ENCODE data around the gene KCNJ15.

KCNJ15 gene

DNA sequence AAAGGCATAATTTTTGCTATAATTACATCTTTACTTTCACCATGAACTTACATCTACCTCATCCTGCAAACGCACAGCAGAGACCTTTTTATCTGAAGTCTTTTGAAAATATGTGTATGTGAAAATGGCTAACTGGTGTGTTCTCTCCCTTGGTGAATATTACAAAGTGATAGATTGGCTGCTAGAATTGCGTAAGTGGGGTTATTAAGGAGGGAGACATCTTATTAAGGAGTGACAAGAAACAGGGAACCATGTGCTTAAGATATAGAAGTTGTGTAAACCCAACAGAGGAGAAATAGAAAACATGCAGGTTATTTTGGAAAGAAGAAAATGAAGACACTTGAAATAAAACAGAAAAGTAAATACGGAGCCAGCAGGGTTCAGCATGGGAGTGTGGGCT lies 7.8 kb downstream of the KCNJ15 start:
- Histone ChIP-seq H2BK12ac (ENCODE audit: low read length) (no peak overlapping the region), H3K4ac (ENCODE audit: low read length) (no peak overlapping the region), H3K18ac (ENCODE audit: low read length) (no peak overlapping the region), H3K27ac (replicated peaks; ENCODE audit: low read length) (no peak overlapping the region), H3K23ac (ENCODE audit: low read depth, low read length, poor library complexity) (no peak overlapping the region), H4K8ac (ENCODE audit: low read depth, low read length) (no peak overlapping the region), H2AFZ (ENCODE audit: low read length) (no peak overlapping the region), H2BK120ac (ENCODE audit: low read depth, low read length) (no peak overlapping the region), H3K4me3 (ENCODE audit: low read length in 2 of 2) (no peak overlapping the region), H2BK5ac (ENCODE audit: low read length) (no peak overlapping the region), H3K9ac (ENCODE audit: low read depth, low read length, poor library complexity) (no peak overlapping the region), H3K36me3 (replicated peaks in 1 of 2; ENCODE audit: control insufficient read depth in 2 of 2, insufficient read depth in 2 of 2, low read length in 2 of 2) (no peaks in the 10 kb centered on the region), H3K14ac (ENCODE audit: low read length) (no peak overlapping the region), H3K4me2 (ENCODE audit: insufficient read depth, low read length, poor library complexity, severe bottlenecking) (no peak overlapping the region), H3K4me1 (ENCODE audit: control insufficient read depth in 2 of 2, insufficient read depth in 1 of 2, low read depth in 1 of 2, low read length in 2 of 2) (peaks cover 0 to 8% of the 10 kb centered on the region in 2 donors), H4K91ac (ENCODE audit: low read depth, low read length, poor library complexity) (no peak overlapping the region), H3K79me1 (ENCODE audit: low read depth, low read length) (no peaks in the 10 kb centered on the region), H2BK15ac (ENCODE audit: low read length) (no peak overlapping the region), H3K9me3 (replicated peaks in 1 of 2; ENCODE audit: control insufficient read depth in 2 of 2, insufficient read depth in 1 of 2, low read depth in 1 of 2, low read length in 2 of 2) (no peaks in the 10 kb centered on the region), H2AK5ac (ENCODE audit: low read depth, low read length) (no peak overlapping the region), H3K27me3 (ENCODE audit: control insufficient read depth in 3 of 3, insufficient read depth in 3 of 3, low read depth in 1 of 3, low read length in 3 of 3) (peaks cover 0 to 6% (median 0%) of the 10 kb centered on the region in 3 experiments)
- no CpG with 5 or more reads among the region's 3 CpGs for WGBS, 2 donors (ENCODE audit: extremely low coverage in 2 of 2, insufficient read length in 2 of 2, insufficient replicate concordance in 1 of 2)
- DNase-seq (ENCODE audit: low spot score): no peak

DNA sequence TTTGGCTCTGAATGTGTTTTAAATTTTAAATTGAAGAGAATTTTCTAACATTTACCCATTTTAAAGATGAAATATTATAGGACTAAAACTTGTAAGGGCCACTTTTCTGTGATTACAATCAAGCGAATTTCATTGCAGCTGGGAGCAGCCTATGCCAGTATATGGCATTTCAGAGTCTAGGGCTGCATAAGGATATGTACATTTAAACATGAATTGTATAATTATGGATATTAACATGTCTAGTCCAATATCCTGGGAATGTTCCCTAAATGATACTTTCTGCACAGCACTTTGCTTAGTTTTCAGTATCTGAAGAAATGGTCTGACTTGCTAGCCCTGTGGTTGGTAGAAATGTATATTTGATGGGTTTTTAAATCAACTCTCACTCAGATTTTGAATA lies 8.4 kb downstream of the KCNJ15 start:
- H2AK5ac ChIP-seq (ENCODE audit: low read depth, low read length): no peak overlapping the region
- DNase-seq (ENCODE audit: low spot score): no peak
- H3K27me3 ChIP-seq (ENCODE audit: control insufficient read depth in 3 of 3, insufficient read depth in 3 of 3, low read depth in 1 of 3, low read length in 3 of 3): peaks cover 0 to 6% (median 0%) of the 10 kb centered on the region in 3 experiments
- H3K4me1 ChIP-seq (ENCODE audit: control insufficient read depth in 2 of 2, insufficient read depth in 1 of 2, low read depth in 1 of 2, low read length in 2 of 2): peaks cover 0 to 10% of the 10 kb centered on the region in 2 donors
- H3K4me3 ChIP-seq (ENCODE audit: low read length in 2 of 2): no peak overlapping the region
- no peak overlapping the region for H3K18ac ChIP-seq (ENCODE audit: low read length)
- no peak overlapping the region for H4K91ac ChIP-seq (ENCODE audit: low read depth, low read length, poor library complexity)
- no peak overlapping the region for H2BK15ac ChIP-seq (ENCODE audit: low read length)
- H2BK5ac ChIP-seq (ENCODE audit: low read length): no peak overlapping the region
- H2BK120ac ChIP-seq (ENCODE audit: low read depth, low read length): no peak overlapping the region
- no peak overlapping the region for H3K4me2 ChIP-seq (ENCODE audit: insufficient read depth, low read length, poor library complexity, severe bottlenecking)
- H3K9me3 ChIP-seq (replicated peaks in 1 of 2; ENCODE audit: control insufficient read depth in 2 of 2, insufficient read depth in 1 of 2, low read depth in 1 of 2, low read length in 2 of 2): no peaks in the 10 kb centered on the region
- H3K27ac ChIP-seq (replicated peaks; ENCODE audit: low read length): no peak overlapping the region
- H3K36me3 ChIP-seq (replicated peaks in 1 of 2; ENCODE audit: control insufficient read depth in 2 of 2, insufficient read depth in 2 of 2, low read length in 2 of 2): no peaks in the 10 kb centered on the region
- no peak overlapping the region for H3K23ac ChIP-seq (ENCODE audit: low read depth, low read length, poor library complexity)
- no peak overlapping the region for H3K14ac ChIP-seq (ENCODE audit: low read length)
- no peak overlapping the region for H4K8ac ChIP-seq (ENCODE audit: low read depth, low read length)
- no peak overlapping the region for H2BK12ac ChIP-seq (ENCODE audit: low read length)
- H3K9ac ChIP-seq (ENCODE audit: low read depth, low read length, poor library complexity): no peak overlapping the region
- H3K4ac ChIP-seq (ENCODE audit: low read length): no peak overlapping the region
- H3K79me1 ChIP-seq (ENCODE audit: low read depth, low read length): no peaks in the 10 kb centered on the region
- no CpG with 5 or more reads among the region's 1 CpG for WGBS, 2 donors (ENCODE audit: extremely low coverage in 2 of 2, insufficient read length in 2 of 2, insufficient replicate concordance in 1 of 2)
- H2AFZ ChIP-seq (ENCODE audit: low read length): no peak overlapping the region

- H3K4me2 ChIP-seq (ENCODE audit: insufficient read depth, low read length, poor library complexity, severe bottlenecking): no peak overlapping the region
- no peak overlapping the region for H4K91ac ChIP-seq (ENCODE audit: low read depth, low read length, poor library complexity)
- no peak overlapping the region for H3K18ac ChIP-seq (ENCODE audit: low read length)
- H2AFZ ChIP-seq (ENCODE audit: low read length): no peak overlapping the region
- no peaks in the 10 kb centered on the region for H3K9me3 ChIP-seq (replicated peaks in 1 of 2; ENCODE audit: control insufficient read depth in 2 of 2, insufficient read depth in 1 of 2, low read depth in 1 of 2, low read length in 2 of 2)
- no peak overlapping the region for H2AK5ac ChIP-seq (ENCODE audit: low read depth, low read length)
- H2BK12ac ChIP-seq (ENCODE audit: low read length): no peak overlapping the region
- no peak overlapping the region for H3K27ac ChIP-seq (replicated peaks; ENCODE audit: low read length)
- H3K4me3 ChIP-seq (ENCODE audit: low read length in 2 of 2): no peak overlapping the region
- peaks cover 0 to 6% (median 0%) of the 10 kb centered on the region in 3 experiments for H3K27me3 ChIP-seq (ENCODE audit: control insufficient read depth in 3 of 3, insufficient read depth in 3 of 3, low read depth in 1 of 3, low read length in 3 of 3)
- no peaks in the 10 kb centered on the region for H3K36me3 ChIP-seq (replicated peaks in 1 of 2; ENCODE audit: control insufficient read depth in 2 of 2, insufficient read depth in 2 of 2, low read length in 2 of 2)
- no peak overlapping the region for H4K8ac ChIP-seq (ENCODE audit: low read depth, low read length)
- H3K79me1 ChIP-seq (ENCODE audit: low read depth, low read length): no peaks in the 10 kb centered on the region
- H3K23ac ChIP-seq (ENCODE audit: low read depth, low read length, poor library complexity): no peak overlapping the region
- no peak overlapping the region for H3K9ac ChIP-seq (ENCODE audit: low read depth, low read length, poor library complexity)
- DNase-seq (ENCODE audit: low spot score): no peak
- H2BK5ac ChIP-seq (ENCODE audit: low read length): no peak overlapping the region
- H2BK15ac ChIP-seq (ENCODE audit: low read length): no peak overlapping the region
- H3K14ac ChIP-seq (ENCODE audit: low read length): no peak overlapping the region
- WGBS, 2 donors (ENCODE audit: extremely low coverage in 2 of 2, insufficient read length in 2 of 2, insufficient replicate concordance in 1 of 2): no CpG with 5 or more reads among the region's 2 CpGs
- no peak overlapping the region for H3K4ac ChIP-seq (ENCODE audit: low read length)
- H3K4me1 ChIP-seq (ENCODE audit: control insufficient read depth in 2 of 2, insufficient read depth in 1 of 2, low read depth in 1 of 2, low read length in 2 of 2): peaks cover 0 to 10% of the 10 kb centered on the region in 2 donors
- no peak overlapping the region for H2BK120ac ChIP-seq (ENCODE audit: low read depth, low read length)
Measured at GRCh38 chr21:38266732-38267131, 9.9 kb downstream of the KCNJ15 start.

DNA sequence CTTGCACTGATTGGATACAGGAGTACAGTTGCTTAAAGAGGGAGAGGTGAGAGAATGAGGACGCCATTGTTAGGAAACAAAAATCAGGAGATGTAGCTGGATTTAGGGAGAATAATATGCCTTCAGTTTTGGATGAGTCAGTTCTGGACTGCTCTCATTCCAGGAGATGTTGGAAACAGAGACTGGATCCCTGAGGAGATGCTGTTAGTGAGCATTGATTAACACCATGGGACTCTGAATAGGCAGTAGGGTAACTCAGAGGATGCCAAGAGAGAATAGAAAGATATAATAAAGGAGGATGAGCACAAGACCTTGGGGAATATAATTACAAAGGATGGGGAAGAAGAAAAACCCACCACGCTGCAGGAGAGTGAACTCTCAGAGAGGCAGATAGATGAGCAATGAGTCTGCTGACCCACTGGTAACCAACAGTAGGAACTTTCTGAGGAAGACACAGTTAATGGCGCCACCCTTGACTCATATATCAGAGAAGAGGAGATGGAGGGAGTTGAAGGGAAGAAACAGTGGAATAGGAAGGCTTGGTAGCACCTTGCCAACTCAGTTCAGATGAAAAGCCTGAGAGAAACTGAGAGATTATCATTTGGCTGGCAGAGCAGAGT lies 10.5 kb downstream of the KCNJ15 start:
- no peak overlapping the region for H2AK5ac ChIP-seq (ENCODE audit: low read depth, low read length)
- H3K18ac ChIP-seq (ENCODE audit: low read length): no peak overlapping the region
- H3K27me3 ChIP-seq (ENCODE audit: control insufficient read depth in 3 of 3, insufficient read depth in 3 of 3, low read depth in 1 of 3, low read length in 3 of 3): peaks cover 0 to 6% (median 0%) of the 10 kb centered on the region in 3 experiments
- H3K23ac ChIP-seq (ENCODE audit: low read depth, low read length, poor library complexity): no peak overlapping the region
- H3K27ac ChIP-seq (replicated peaks; ENCODE audit: low read length): no peak overlapping the region
- no peaks in the 10 kb centered on the region for H3K79me1 ChIP-seq (ENCODE audit: low read depth, low read length)
- DNase-seq (ENCODE audit: low spot score): no peak
- H2BK12ac ChIP-seq (ENCODE audit: low read length): no peak overlapping the region
- no peak overlapping the region for H2AFZ ChIP-seq (ENCODE audit: low read length)
- no peaks in the 10 kb centered on the region for H3K9me3 ChIP-seq (replicated peaks in 1 of 2; ENCODE audit: control insufficient read depth in 2 of 2, insufficient read depth in 1 of 2, low read depth in 1 of 2, low read length in 2 of 2)
- H3K4ac ChIP-seq (ENCODE audit: low read length): no peak overlapping the region
- H2BK15ac ChIP-seq (ENCODE audit: low read length): no peak overlapping the region
- no peak overlapping the region for H3K4me3 ChIP-seq (ENCODE audit: low read length in 2 of 2)
- no peak overlapping the region for H4K8ac ChIP-seq (ENCODE audit: low read depth, low read length)
- H3K36me3 ChIP-seq (replicated peaks in 1 of 2; ENCODE audit: control insufficient read depth in 2 of 2, insufficient read depth in 2 of 2, low read length in 2 of 2): no peaks in the 10 kb centered on the region
- WGBS, 2 donors (ENCODE audit: extremely low coverage in 2 of 2, insufficient read length in 2 of 2, insufficient replicate concordance in 1 of 2): no CpG with 5 or more reads among the region's 3 CpGs
- H3K4me2 ChIP-seq (ENCODE audit: insufficient read depth, low read length, poor library complexity, severe bottlenecking): no peak overlapping the region
- no peak overlapping the region for H2BK5ac ChIP-seq (ENCODE audit: low read length)
- peaks cover 0 to 10% of the 10 kb centered on the region in 2 donors for H3K4me1 ChIP-seq (ENCODE audit: control insufficient read depth in 2 of 2, insufficient read depth in 1 of 2, low read depth in 1 of 2, low read length in 2 of 2)
- no peak overlapping the region for H3K14ac ChIP-seq (ENCODE audit: low read length)
- no peak overlapping the region for H4K91ac ChIP-seq (ENCODE audit: low read depth, low read length, poor library complexity)
- no peak overlapping the region for H3K9ac ChIP-seq (ENCODE audit: low read depth, low read length, poor library complexity)
- H2BK120ac ChIP-seq (ENCODE audit: low read depth, low read length): no peak overlapping the region
